NCI-H1092 treated with DMSO at 0.1 percent for 48 hours (cell line): ENCODE results near the gene ATL2.
"Not testable (repeated sequence)": the region's sequence is repeated elsewhere in the genome, so short reads cannot be mapped to it uniquely, and the experiment has no call there.

ENCODE experiments used
- DNase-seq: peaks from one replicate; lab custom pipeline; 2025; lab: John Stamatoyannopoulos, UW

ATL2 gene

DNA sequence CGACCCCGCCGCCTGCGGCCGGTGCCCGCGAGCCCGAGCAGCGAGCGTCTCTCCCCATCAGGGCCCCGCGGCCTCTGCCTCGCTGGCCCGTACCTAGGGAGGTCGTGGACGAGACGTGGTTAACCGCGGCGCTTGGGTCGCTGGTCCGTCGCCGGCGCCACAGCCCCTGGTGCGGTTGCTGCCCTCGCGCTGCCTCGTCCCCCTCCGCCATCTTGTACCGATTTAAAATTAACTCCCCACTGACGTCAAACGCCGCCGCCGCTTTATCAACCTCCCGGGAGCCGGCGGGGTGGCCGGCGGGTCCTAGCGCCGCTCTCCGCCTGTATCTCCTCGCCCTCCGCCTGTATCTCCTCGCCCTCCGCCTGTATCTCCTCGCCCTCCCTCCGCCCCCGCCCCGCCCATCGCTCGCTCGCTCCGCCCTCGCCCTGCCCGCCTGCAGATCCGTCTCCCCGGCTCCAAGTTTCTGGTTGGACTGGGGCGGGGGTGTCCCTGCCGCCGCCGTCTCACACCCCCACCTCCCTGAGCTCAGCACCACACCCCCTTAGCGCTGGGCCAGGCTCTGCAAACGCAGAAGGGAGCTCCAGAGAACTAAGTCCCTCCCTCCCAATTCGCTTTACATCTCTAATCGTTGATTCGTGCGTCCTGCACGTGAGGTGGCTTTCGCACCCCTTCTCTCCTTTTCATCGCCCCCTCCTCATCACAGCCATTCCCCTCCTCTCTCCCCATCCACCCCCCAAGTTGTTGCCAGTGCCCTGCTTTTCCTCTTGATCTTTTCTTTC, at the start of gene ATL2:
TSS of gene ATL2 (minus strand) at position 224 of the 779 bp plus-strand sequence. CDS start at position 211, 13 bp downstream.
- DNase-seq, result peak; percentile 92

DNA sequence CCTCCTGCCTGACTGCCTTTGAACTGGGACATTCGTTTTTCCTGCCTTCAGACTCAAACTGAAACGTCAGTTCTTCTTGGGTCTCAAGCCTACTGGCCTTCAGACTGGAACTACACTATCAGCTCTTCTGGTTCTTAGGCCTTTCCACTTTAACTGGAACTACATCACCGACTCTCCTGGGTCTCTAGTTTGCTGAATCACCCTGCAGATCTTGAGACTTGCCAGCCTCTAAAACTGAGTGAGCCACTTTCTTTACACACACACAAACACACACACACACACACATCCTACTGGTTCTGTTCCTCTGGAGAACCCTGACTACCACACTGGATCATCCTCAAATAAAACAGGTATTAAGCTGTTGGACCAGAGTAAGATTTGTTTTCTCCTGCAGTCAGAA, 46.7 kb upstream of the ATL2 start:
- DNase-seq, result no peak

DNA sequence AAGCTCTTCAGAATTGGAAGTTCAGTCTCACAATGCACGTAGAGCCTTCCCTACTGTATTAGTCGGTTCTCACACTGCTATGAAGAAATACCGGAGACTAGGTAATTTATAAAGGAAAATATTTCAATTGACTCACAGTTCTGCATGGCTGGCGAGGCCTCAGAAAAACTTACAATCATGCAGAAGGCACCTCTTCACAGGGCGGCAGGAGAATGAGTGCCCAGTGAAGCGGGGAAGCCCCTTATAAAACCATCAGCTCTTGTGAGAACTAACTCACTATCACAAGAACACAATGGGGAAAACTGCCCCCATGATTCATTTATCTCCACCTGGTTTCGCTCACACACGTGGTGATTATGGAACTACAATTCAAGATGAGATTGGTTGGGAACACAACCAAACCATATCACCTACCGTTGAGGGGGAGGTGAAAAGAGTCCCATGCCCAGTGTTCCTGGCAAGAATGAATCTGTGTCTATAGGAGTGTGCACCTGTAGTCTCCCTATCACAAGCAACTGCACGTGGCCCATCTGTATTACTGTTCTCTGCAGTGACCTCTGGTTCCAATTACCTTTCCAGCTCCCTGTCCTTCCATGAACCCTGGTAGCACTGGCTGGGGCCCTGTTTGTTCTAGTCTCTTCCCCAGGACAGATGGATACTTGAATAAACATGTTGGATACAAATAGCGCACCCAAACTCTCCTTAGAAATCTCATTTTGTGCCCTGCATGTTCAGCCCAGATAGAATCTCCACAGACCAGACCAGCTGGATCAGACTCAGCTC, 44.4 kb upstream of the ATL2 start:
- no peak for DNase-seq

DNA sequence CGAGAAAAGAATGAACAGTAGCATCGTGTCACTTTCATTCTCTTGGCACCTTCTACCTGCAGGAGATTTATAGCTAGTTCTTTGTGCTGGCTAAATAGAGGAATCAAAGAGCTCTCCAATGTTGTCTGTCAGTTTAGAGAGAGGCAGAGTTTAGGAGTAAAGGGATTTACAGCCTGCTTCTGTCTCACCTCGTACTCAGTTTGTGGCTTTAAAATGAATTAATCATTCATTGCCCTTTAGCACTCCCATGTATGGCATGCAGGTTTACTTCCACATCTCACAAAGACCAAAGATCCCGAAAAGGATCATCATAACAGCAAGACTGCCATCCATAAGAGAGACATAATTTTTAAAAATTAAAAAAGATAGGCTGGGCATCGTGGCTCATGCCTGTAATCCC, 42.4 kb upstream of the ATL2 start:
- DNase-seq, result no peak

DNA sequence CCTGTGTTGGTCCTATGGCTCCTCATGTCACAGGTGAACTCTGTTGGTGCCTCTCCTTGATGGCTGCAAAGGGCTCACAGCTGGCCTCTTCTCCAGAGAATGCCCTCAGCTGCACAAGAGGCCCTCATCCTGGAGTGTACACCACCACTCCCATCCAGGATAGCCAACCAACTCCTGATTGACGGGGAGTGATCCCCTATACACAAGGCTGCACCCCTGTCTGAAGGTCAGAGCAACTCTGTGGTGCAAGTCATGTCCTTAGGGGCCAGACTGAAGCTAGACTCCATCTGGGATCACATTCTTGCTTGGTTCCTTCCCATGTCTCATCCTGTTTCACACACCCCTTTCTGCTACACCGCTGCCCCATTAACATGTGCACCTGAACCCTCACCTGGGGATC, 41.7 kb upstream of the ATL2 start:
- no peak for DNase-seq

DNA sequence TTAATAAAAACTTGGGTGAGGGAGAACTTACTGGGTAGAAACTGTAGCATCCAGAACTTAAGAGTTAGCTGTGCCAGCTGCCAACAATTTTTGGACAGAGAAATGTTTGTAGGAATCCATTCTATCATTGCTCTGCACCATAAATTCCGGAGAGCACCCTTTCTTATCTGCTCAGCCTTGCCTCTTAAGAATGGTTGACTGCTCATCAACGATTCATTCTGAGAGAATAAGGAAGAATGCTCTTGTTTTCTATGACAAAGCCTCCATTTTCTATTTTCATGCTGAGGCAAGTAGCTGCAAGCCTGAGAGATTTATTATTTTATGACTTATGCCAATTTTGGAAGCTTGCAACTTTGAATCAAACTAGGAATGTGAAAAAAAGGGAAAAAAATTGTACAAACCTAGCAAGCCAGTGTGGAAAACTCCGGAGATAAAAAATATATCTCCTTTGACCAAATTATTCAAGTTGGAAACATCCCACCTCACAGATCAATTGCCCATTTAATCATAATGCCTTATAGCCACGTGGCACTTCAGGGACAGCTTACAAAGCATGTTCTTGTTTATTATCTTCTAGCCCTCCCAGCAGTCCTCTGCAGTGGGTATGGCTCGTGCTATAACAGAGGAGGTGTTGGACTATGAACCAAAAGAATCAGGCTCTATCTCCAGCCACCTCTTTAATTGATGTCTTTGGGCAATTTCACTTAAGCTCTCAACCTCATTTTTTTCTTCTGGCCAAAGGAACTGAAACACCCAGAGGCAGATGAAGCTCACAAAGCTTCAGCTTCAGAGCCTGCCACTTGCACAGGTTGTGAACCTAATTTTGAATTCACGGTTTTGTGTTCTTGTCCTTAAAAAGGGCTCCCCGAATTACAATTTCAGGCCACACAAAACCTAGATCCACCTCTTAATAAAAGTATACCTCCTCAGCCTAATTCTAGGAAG, 40.9 kb upstream of the ATL2 start:
- no peak for DNase-seq

DNA sequence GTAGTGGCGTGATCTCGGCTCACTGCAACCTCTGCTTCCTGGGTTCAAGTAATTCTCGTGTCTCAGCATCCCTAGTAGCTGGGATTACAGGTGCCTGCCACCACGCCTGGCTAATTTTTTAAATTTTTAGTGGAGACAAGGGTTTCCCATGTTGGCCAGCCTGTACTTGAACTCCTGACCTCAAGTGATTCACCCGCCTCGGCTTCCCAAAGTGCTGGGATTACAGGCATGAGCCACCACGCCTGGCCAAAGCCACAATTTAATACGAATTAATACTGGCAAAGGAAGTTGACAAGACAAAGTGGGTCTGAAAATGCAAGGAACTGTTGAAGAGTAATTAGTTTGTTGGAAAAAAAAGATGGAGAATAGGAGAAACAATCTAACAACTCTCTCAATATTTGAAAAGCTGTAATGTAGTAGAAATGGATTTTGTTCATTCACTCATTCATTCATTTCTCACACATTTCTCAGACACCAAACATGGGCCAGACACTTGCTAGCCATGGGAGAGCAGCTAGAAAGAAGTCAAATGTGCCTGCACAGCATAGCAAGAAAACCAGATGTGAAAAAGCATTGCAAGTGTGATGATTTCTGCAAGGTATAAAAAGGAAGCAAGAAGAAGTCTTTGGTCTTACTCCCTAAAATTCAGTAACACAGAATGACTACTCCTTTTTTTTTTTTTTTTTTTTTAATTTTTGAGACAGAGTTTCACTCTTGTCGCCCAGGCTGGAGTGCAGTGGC, 39.4 kb upstream of the ATL2 start:
- DNase-seq, result no peak

DNA sequence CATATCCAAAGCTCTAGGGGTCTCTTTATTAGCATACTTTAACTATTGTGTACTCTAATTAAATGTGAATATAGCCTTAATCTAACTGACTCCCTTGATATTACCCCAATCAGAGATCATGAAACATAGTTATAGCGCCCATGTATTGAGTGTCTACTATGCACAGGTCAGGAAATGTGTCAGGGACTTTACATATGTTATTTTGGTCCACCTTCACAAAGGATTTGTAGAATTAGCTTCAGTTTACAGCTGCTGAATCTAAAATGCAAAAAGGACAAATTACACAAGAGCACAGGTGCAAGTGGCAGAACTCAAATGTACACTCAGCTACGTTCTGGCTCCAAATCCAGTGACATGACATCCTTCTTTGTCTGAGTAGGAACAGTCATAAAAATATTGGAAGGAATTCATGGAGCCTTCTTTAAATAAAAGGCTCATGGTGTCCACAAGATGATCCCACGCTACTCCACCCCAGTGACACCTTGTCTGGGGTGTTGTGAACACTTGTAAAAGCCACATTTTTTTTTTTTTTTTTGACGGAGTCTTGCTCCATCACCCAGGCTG, 38.7 kb upstream of the ATL2 start:
- no peak for DNase-seq

DNA sequence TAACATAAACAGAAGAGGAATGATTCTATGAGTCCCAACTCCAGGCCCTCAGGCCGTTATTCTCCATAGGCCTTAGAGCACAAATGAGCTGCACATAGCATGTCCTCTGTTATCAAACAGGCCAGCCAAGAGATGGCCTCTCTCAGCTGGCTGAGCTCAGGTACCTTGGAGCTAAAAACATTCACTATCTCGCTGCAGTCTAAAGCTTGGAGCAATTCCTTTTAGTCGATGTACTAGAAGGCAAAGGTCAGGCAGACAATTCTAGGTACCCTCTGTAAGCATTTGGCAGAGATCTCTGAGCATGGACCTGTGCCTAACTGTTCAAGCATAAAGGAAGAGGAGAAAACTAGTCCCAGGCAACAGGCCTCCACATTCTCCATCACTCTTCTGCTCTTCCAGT, 38.0 kb upstream of the ATL2 start:
- DNase-seq, result no peak

DNA sequence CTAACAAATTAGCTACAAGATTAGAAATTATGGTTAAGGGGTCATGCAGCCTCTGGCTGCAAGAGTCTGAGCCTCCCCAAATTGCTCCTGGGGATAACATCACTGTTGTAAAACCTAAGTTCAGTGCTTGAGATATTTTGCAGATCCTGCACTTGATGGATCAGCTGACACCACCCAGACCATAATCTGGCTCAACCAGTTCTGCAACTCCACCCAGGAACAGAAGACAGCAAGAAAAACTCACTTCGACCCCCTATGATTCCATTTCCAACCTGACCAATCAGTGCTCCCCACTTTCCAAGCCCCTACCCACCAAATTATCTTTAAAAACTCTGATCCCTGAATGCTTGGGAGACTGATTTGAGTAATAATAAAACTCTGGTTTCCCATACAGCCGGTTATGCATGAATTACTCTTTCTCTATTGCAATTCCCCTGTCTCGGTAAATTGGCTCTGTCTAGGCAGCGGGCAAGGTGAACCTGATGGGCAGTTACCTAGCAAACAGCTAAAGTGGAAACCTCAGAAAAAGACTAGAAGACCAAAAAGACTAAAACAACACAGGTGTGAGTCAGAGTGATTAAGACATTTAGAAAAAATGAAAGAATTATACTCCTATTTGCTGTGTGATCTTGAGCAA, 35.3 kb upstream of the ATL2 start:
- DNase-seq, result not testable (repeated sequence)

DNA sequence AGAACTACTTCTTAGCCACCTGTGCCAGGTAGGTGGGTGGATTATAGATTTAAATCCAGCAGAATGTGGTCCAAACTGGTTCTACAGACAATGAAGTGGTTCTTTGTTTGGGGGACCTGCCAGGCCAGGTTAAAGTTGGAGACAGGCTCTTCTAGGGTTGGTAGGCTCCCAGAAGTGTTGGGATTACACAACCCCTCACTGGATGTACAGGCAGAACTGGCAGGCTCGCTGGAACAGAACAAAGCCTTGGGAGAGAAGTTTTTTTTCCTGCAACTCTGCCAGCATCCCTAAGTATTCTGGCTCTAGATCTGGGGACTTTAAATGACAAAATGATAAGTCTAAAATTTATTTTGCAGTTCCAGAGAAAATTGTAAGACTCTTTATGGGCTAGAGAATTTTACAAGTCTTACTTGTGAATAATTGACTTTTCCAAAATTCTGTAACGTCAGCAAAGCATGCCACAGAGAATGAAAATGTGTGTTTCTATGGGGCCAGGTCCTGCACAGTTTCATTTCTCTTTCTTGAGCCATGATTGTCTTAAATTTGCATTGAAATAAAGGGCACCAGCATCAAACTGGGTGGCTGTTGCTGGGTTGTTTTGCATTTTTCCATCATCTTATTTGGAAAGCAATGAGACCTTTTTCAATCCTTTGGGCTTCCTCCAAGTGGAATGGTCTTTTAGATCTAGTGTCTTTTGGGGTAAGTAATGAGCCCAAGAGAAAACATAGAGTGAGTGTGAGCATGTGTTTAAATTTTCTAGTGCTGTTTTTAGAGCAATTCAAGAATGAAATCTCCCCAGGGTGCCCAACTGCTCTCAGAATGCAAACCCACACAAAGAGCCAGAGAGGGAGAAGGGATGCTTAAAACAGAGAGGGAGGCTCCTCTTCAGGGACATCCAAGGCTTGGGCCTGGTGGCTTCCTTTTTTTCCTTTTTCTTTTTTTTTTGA, 32.4 kb upstream of the ATL2 start:
- no peak for DNase-seq

DNA sequence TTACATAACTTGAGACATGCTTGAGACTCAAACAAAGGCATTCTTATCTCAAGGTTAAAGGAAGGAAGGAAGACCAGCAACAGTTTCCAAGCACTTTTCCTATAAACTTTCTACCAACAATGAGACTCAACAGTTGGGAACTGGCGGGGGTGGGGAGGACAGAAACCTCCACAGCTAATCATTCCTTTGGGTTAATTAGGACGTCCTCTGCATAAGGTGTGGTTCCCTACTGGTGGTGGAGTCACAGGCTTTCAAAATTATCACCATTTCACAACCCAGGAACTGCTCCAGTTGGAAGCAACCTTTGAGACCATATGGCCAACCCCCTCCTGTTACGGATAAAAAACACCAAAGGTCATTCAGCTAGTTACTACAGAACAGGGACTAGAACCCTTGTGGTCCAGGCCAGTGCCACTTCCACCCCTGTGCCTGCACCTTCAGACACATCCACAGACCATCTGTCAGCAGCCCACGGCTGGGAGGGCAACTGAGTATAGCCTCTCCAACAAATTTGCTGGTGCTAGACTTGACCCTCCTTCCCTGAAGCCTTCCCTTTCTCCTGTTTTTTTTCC, 30.1 kb upstream of the ATL2 start:
- no peak for DNase-seq

DNA sequence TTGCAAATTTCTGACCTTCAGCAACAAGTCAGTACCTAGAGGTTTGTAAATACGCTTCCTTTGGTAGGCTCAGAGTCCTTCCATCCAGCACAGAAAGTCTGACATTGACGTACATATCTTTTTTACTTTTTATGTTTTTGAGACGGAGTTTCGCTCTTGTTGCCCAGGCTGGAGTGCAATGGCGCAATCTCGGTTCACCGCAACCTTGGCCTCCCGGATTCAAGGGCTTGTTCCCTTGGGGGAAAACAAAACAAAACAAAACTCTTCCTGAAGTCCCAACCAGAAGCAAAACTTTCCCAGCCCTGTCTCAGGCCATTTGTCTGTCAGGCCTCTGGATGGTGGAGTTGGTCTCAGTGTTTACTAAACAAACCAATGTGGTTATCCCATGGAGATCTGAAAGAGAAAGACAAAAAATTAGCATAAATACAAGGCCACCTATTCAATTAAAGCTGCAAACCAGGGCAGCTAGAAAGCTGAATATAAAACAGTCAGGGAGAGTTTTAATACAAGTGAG, 29.6 kb upstream of the ATL2 start:
- DNase-seq, result no peak

DNA sequence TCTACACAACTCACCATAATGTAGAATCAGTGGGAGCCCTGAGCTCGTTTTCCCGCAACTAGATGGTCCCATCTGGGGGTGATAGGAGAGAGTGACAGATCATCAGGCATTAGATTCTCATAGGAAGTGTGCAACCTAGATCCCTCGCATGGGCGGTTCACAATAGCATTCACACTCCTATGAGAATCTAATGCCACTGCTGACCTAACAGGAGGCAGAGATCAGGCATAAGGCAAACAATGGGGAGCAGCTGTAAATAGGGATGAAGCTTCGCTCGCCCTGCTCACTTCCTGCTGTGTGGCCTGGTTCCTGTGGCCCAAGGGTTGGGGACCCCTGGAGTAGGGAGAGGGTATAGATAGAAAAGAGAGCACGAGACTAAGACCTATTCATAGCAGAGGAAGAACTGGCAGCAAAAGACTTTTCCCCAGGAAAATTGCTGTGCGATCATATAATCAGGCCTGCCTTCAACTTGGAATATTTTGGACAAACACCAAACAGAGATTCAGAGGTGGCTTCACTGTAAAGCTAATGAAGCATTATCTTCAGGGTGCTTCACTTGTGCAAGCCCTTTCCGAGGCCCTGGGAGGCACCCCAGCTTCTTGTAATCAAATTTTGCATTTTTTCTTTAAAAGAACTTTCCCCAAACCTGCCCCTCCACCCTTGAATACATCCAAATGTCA, 29.0 kb upstream of the ATL2 start:
- no peak for DNase-seq

DNA sequence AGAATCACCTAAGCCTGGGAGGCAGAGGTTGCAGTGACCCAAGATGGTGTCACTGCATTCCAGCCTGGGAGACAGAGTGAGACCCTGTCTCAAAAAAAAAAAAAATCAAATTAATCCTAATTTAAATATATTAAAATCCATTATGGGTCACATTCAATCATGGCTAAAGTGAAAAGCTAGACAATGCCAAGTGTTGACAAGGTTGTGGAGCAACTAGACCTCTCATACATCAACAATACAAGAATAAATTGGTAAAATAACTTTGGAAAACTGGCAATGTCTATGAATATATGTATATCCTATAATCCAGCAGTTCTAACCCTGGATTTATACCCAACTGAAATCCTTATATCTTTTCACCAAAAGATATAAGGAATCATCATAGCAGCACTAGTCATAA, 23.4 kb upstream of the ATL2 start:
- no peak for DNase-seq

DNA sequence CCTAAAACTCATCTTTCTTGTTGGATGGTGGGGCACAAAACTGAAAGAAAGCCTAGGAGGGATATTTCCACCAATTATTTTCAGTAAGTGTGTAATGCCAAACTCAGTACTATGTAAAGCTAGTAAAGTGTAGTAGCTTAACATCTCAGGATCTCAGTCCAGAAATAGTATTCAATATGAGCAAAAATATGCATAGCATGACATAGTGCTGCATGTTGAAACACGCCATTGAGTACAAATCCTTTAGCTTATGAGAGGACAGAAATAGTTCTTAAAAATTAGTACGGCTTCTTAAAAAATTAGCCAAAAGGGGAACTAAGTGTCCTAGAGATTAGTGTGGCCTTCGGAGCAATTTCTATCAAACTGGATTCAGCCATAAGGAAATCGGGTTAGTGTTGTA, 21.7 kb upstream of the ATL2 start:
- DNase-seq, result no peak

DNA sequence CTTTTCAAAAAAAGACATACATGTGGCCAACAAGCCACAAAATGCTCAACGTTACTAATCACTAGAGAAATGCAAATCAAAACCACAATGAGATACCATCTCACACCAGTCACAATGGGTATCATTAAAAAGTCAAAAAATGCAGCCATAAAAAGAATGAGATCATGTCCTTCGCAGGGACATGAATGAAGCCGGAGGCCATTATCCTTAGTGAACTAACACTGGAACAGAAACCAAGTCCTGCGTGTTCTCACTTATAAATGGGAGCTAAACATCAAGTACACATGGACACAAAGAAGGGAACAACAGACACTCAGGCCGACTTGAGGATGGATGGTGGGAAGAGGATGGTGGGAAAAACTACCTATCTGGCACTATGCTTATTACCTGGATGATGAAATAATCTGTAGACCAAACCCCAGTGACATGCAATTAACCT, 17.8 kb upstream of the ATL2 start:
- DNase-seq, result no peak

DNA sequence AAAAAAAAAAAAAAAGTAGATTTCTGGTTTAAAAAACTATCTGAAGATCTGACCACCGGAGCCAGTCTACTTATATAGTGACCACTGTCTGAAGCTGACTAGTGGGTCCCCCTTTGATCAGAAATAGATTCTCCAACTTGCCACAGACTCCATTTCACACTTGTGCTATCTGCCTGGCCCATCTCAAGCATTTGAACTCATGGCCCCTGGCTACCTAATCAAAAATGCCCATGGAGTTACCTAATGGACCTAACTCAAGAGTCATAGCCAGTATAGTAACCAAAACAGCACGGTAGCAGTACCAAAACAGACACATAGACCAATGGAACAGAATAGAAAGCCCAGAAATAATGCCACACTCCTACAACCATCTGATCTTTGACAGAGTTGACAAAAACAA, 17.0 kb upstream of the ATL2 start:
- no peak for DNase-seq
